ENCODE results near the gene GAB2. TPM values are rescaled to one million over a fixed set of nuclear protein-coding genes. Genes with fewer than 3 reads are reported as not detected.

Gene GAB2
- total RNA-seq, 3 donors from 2014 or later = 21.5 to 36.1 (median 26.6) TPM

GRCh38 chr11:78217650-78218541, 199.7 kb downstream of the GAB2 start:
- Histone ChIP-seq H3K4me3 (no peak overlapping the region), H3K4me1 (ENCODE audit: low read depth) (no peaks in the 10 kb centered on the region), H3K36me3 (ENCODE audit: low read depth) (no peaks in the 10 kb centered on the region), H3K9me3 (no peaks in the 10 kb centered on the region)
- no peak for TF ChIP-seq CTCF (IDR thresholded peaks at IDR 0.05)
- DNase-seq = no peak
- no peak for ATAC-seq
- intact Hi-C loops (cut with DNase I, micrococcal nuclease) = no loop called here

GRCh38 chr11:78216571-78217287, 200.9 kb downstream of the GAB2 start:
- Histone ChIP-seq H3K36me3 (ENCODE audit: low read depth) (no peaks in the 10 kb centered on the region), H3K4me1 (ENCODE audit: low read depth) (no peaks in the 10 kb centered on the region), H3K4me3 (no peak overlapping the region), H3K9me3 (no peaks in the 10 kb centered on the region)
- intact Hi-C loops (cut with DNase I, micrococcal nuclease) = no loop called here
- ATAC-seq (peak; percentile 73), DNase-seq (no peak)
- TF ChIP-seq CTCF (IDR thresholded peaks at IDR 0.05) = no peak

- DNase-seq = no peak
- H3K9me3 ChIP-seq = no peaks in the 10 kb centered on the region
Observed at GRCh38 chr11:78216021-78216420, 201.6 kb downstream of the GAB2 start.

GRCh38 chr11:78214331-78215194, 203.1 kb downstream of the GAB2 start:
- H3K36me3 ChIP-seq (ENCODE audit: low read depth) = no peaks in the 10 kb centered on the region
- ATAC-seq (no peak), DNase-seq (no peak)
- no peaks in the 10 kb centered on the region for H3K9me3 ChIP-seq
- no peak for TF ChIP-seq CTCF (IDR thresholded peaks at IDR 0.05)
- intact Hi-C loops (cut with DNase I, micrococcal nuclease) = no loop called here
- no peak overlapping the region for H3K4me3 ChIP-seq
- no peaks in the 10 kb centered on the region for H3K4me1 ChIP-seq (ENCODE audit: low read depth)

More at GRCh38 chr11:78216021-78216420, 201.6 kb downstream of the GAB2 start:
- intact Hi-C loops (cut with DNase I, micrococcal nuclease) = no loop called here
- Histone ChIP-seq H3K4me1 (ENCODE audit: low read depth) (no peaks in the 10 kb centered on the region), H3K36me3 (ENCODE audit: low read depth) (no peaks in the 10 kb centered on the region), H3K4me3 (no peak overlapping the region)
- no peak for ATAC-seq
- TF ChIP-seq CTCF (IDR thresholded peaks at IDR 0.05) = no peak

GRCh38 chr11:78213526-78214330, 203.9 kb downstream of the GAB2 start:
- Histone ChIP-seq H3K4me1 (ENCODE audit: low read depth) (no peaks in the 10 kb centered on the region), H3K4me3 (no peak overlapping the region), H3K9me3 (no peaks in the 10 kb centered on the region), H3K36me3 (ENCODE audit: low read depth) (no peaks in the 10 kb centered on the region)
- intact Hi-C loops (cut with DNase I, micrococcal nuclease) = no loop called here
- no peak for DNase-seq
- ATAC-seq = no peak
- no peak for TF ChIP-seq CTCF (IDR thresholded peaks at IDR 0.05)
